ENCODE measurements around the gene TAF4.
A peak's percentile ranks its signal among the peaks of the same experiment; 100 is the strongest.

TAF4 gene

GRCh38 chr20:62066983-62067433, 1.3 kb upstream of the TAF4 start:
- Mint-ChIP-seq H3K4me3 (peak overlapping the region; percentile 86 to 88), H3K27me3 (peaks cover 0 to 13% of the 10 kb centered on the region in 2 donors), H3K27ac (peak overlapping the region; percentile 98), H3K9me3 (no peaks in the 10 kb centered on the region), H3K36me3 (peaks cover 8 to 14% of the 10 kb centered on the region in 2 donors), H3K4me1 (peaks cover 22 to 39% of the 10 kb centered on the region in 2 donors)
- ATAC-seq (replicated peaks) (peak in 1 of 2 donors; percentile 32), DNase-seq (no peak)

GRCh38 chr20:62066339-62066982, 780 bp upstream of the TAF4 start:
- Mint-ChIP-seq H3K27ac (peak overlapping the region; percentile 98), H3K9me3 (no peaks in the 10 kb centered on the region), H3K27me3 (peaks cover 0 to 13% of the 10 kb centered on the region in 2 donors), H3K4me1 (peaks cover 25 to 45% of the 10 kb centered on the region in 2 donors), H3K4me3 (peak overlapping the region; percentile 86 to 88), H3K36me3 (peaks cover 8 to 14% of the 10 kb centered on the region in 2 donors)
- peak; percentile 53 to 59 for ATAC-seq (replicated peaks)
- DNase-seq: peak; percentile 27

- no peak overlapping the region for H3K27ac Mint-ChIP-seq
- H3K4me1 Mint-ChIP-seq: peaks cover 35 to 59% of the 10 kb centered on the region in 2 donors
- peaks cover 12 to 20% of the 10 kb centered on the region in 2 donors for H3K36me3 Mint-ChIP-seq
- H3K4me3 Mint-ChIP-seq: peak overlapping the region in 1 of 2 donors; percentile 84
- peak; percentile 30 to 38 for ATAC-seq (replicated peaks)
- peaks cover 0 to 2% of the 10 kb centered on the region in 2 donors for H3K27me3 Mint-ChIP-seq
- H3K9me3 Mint-ChIP-seq: no peaks in the 10 kb centered on the region
- no peak for DNase-seq
Observed at GRCh38 chr20:62064770-62065673, 659 bp downstream of the TAF4 start.

DNA sequence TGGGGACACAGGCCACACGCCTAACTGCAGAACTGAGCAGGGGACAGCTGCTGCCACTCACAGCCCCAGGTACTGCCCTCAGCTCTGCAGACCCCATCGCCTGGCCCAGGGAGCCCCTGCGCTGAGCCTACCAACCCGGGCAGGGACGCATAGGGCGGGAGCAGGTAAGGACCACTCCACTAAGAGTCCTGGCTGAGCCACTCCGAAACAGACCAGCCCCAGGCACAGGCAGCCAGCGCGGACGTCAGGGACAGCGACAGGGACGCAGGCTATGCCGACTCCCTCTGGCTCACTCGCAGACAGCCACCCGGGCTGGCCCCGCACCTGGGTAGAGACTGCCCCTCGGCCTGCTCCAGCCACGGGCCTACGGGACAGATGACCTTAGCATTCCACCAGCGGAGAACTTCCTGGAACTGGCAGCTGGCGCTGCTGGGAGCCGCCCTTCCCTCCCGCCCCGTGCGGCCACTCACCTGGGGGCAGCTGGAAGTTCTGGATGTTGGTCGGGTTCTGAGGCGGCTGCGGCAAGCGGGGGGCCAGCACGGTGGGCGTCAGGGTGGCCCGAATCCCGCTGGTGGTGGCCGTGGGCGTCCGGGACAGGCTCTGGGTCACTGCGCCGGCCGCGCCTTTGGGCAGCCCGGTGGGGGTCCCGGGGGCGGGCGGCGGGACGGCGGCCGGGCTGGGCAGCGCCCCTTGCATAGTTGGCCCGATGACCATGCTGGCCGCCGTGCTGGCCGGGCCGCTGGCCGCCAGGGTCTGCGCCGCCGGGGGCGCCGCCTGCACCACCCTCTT, 1.5 kb downstream of the TAF4 start:
- H3K4me1 Mint-ChIP-seq: peaks cover 43 to 67% of the 10 kb centered on the region in 2 donors
- no peak for DNase-seq
- H3K4me3 Mint-ChIP-seq: peak overlapping the region; percentile 75
- peaks cover 15 to 26% of the 10 kb centered on the region in 2 donors for H3K36me3 Mint-ChIP-seq
- no peaks in the 10 kb centered on the region for H3K27me3 Mint-ChIP-seq
- H3K27ac Mint-ChIP-seq: peak overlapping the region; percentile 82
- ATAC-seq (replicated peaks): no peak
- H3K9me3 Mint-ChIP-seq: no peaks in the 10 kb centered on the region

GRCh38 chr20:62063315-62063980, 2.2 kb downstream of the TAF4 start:
- peak overlapping the region; percentile 75 for H3K4me3 Mint-ChIP-seq
- no peaks in the 10 kb centered on the region for H3K9me3 Mint-ChIP-seq
- DNase-seq (no peak), ATAC-seq (replicated peaks) (no peak)
- H3K4me1 Mint-ChIP-seq: peaks cover 45 to 72% of the 10 kb centered on the region in 2 donors
- H3K27ac Mint-ChIP-seq: peak overlapping the region; percentile 82
- no peaks in the 10 kb centered on the region for H3K27me3 Mint-ChIP-seq
- peaks cover 15 to 26% of the 10 kb centered on the region in 2 donors for H3K36me3 Mint-ChIP-seq

GRCh38 chr20:62062661-62063314, 2.9 kb downstream of the TAF4 start:
- Mint-ChIP-seq H3K9me3 (no peaks in the 10 kb centered on the region), H3K4me3 (peak overlapping the region in 1 of 2 donors; percentile 13), H3K36me3 (peaks cover 15 to 26% of the 10 kb centered on the region in 2 donors), H3K27ac (peak overlapping the region; percentile 28), H3K27me3 (no peaks in the 10 kb centered on the region), H3K4me1 (peaks cover 45 to 69% of the 10 kb centered on the region in 2 donors)
- no peak for ATAC-seq (replicated peaks)
- DNase-seq: no peak

GRCh38 chr20:62061851-62062423, 3.7 kb downstream of the TAF4 start:
- no peak overlapping the region for H3K4me3 Mint-ChIP-seq
- no peaks in the 10 kb centered on the region for H3K9me3 Mint-ChIP-seq
- H3K27me3 Mint-ChIP-seq: no peaks in the 10 kb centered on the region
- ATAC-seq (replicated peaks): no peak
- H3K27ac Mint-ChIP-seq: no peak overlapping the region
- peaks cover 41 to 67% of the 10 kb centered on the region in 2 donors for H3K4me1 Mint-ChIP-seq
- H3K36me3 Mint-ChIP-seq: peaks cover 15 to 26% of the 10 kb centered on the region in 2 donors
- no peak for DNase-seq

- no peaks in the 10 kb centered on the region for H3K9me3 Mint-ChIP-seq
- H3K27ac Mint-ChIP-seq: no peak overlapping the region
- H3K4me1 Mint-ChIP-seq: peaks cover 41 to 62% of the 10 kb centered on the region in 2 donors
- H3K36me3 Mint-ChIP-seq: peaks cover 16 to 26% of the 10 kb centered on the region in 2 donors
- DNase-seq (no peak), ATAC-seq (replicated peaks) (no peak)
- H3K27me3 Mint-ChIP-seq: no peaks in the 10 kb centered on the region
- H3K4me3 Mint-ChIP-seq: no peak overlapping the region
Observed at GRCh38 chr20:62060631-62061541, 4.8 kb downstream of the TAF4 start.

- no peak overlapping the region for H3K4me3 Mint-ChIP-seq
- H3K9me3 Mint-ChIP-seq: no peaks in the 10 kb centered on the region
- H3K36me3 Mint-ChIP-seq: peaks cover 16 to 32% of the 10 kb centered on the region in 2 donors
- DNase-seq: no peak
- peak overlapping the region; percentile 31 for H3K27ac Mint-ChIP-seq
- H3K27me3 Mint-ChIP-seq: no peaks in the 10 kb centered on the region
- no peak for ATAC-seq (replicated peaks)
- H3K4me1 Mint-ChIP-seq: peaks cover 45 to 69% of the 10 kb centered on the region in 2 donors
Observed at GRCh38 chr20:62059920-62060630, 5.6 kb downstream of the TAF4 start.

GRCh38 chr20:62059401-62059800, 6.3 kb downstream of the TAF4 start:
- Mint-ChIP-seq H3K4me1 (peaks cover 51 to 76% of the 10 kb centered on the region in 2 donors), H3K27me3 (no peaks in the 10 kb centered on the region), H3K27ac (no peak overlapping the region), H3K4me3 (no peak overlapping the region), H3K36me3 (peaks cover 22 to 39% of the 10 kb centered on the region in 2 donors), H3K9me3 (no peaks in the 10 kb centered on the region)
- DNase-seq: no peak
- ATAC-seq (replicated peaks): no peak

DNA sequence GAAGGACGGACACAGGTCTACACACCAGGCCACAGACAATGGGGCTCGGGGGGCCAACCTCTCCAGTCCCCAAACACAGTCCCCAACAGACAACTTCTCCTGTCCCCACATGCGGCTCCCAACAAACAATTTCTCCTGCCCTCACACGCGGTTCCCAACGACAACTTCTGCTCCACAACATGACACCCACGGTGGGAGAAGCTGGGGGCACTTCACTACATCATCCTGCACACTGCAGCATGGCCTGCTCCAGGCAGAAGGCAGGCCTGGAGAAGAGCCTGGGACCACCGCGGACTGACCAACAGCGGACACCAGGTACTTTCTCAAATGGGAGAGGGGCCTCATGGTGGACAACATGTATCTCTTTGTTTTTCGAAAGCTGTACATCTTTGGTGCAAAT, 6.7 kb downstream of the TAF4 start:
- no peaks in the 10 kb centered on the region for H3K27me3 Mint-ChIP-seq
- ATAC-seq (replicated peaks) (no peak), DNase-seq (no peak)
- H3K9me3 Mint-ChIP-seq: no peaks in the 10 kb centered on the region
- peaks cover 52 to 78% of the 10 kb centered on the region in 2 donors for H3K4me1 Mint-ChIP-seq
- H3K36me3 Mint-ChIP-seq: peaks cover 25 to 41% of the 10 kb centered on the region in 2 donors
- no peak overlapping the region for H3K4me3 Mint-ChIP-seq
- no peak overlapping the region for H3K27ac Mint-ChIP-seq

GRCh38 chr20:62056975-62057374, 8.7 kb downstream of the TAF4 start:
- Mint-ChIP-seq H3K4me1 (peaks cover 49 to 77% of the 10 kb centered on the region in 2 donors), H3K36me3 (peaks cover 21 to 41% of the 10 kb centered on the region in 2 donors), H3K4me3 (no peak overlapping the region), H3K27me3 (no peaks in the 10 kb centered on the region), H3K27ac (no peak overlapping the region), H3K9me3 (no peaks in the 10 kb centered on the region)
- ATAC-seq (replicated peaks) (no peak), DNase-seq (no peak)
